ENCODE results near the gene OR2F1. TPM values are rescaled to one million over a fixed set of nuclear protein-coding genes. Genes with fewer than 3 reads are reported as not detected.

The OR2F1 gene
- total RNA-seq, 1 experiment from 2014 or later: not detected

GRCh38 chr7:143980746-143981510 is 26.3 kb downstream of the OR2F1 start:
- no TSS peak for BruUV-seq (replicated peaks)
- H3K4me3 ChIP-seq (ENCODE audit: low read depth in 2 of 2, low read length in 2 of 2): no peak overlapping the region
- in situ Hi-C loops (cut with HindIII; ENCODE audit: low pct_unique_long_range_greater_than_20kb, low sequenced_read_pairs) (no loop called here), intact Hi-C loops (cut with micrococcal nuclease; ENCODE audit: unreplicated experiment) (no loop called here)
- DNase-seq (ENCODE audit: low read depth, low spot score): no peak
- CTCF ChIA-PET: no interaction called here
- POLR2A ChIA-PET: no interaction called here
- no peak overlapping the region for H3K27ac ChIP-seq (ENCODE audit: low read length)
- ATAC-seq: no peak
- H3K9me3 ChIP-seq (ENCODE audit: control insufficient read depth, insufficient read depth, low read depth, low read length): no peaks in the 10 kb centered on the region
- no peaks in the 10 kb centered on the region for H3K36me3 ChIP-seq (ENCODE audit: control insufficient read depth, insufficient read depth, low read length)
- TF ChIP-seq TCF7L2 (IDR thresholded peaks at IDR 0.05; ENCODE audit: low read depth, low read length) (no peak), REST (IDR thresholded peaks at IDR 0.05; ENCODE audit: insufficient read depth in 1 of 2, low read depth in 2 of 2, low read length in 1 of 2) (no peak)
- no peaks in the 10 kb centered on the region for H3K27me3 ChIP-seq (ENCODE audit: control insufficient read depth, insufficient read depth, low read length)
- no peaks in the 10 kb centered on the region for H3K4me1 ChIP-seq (ENCODE audit: control insufficient read depth, insufficient read depth, low read length)

- TF ChIP-seq POLR2AphosphoS5 (IDR thresholded peaks at IDR 0.05; ENCODE audit: low read depth, low read length): no peak
- no peak for TF ChIP-seq SIN3A (IDR thresholded peaks at IDR 0.05; ENCODE audit: borderline replicate concordance, insufficient read depth, low read depth, low read length)
- no peak for TF ChIP-seq CTCF (IDR thresholded peaks at IDR 0.05)
- TF ChIP-seq REST (IDR thresholded peaks at IDR 0.05; ENCODE audit: insufficient read depth in 1 of 2, low read depth in 2 of 2, low read length in 1 of 2): no peak
- no peak for TF ChIP-seq TCF7L2 (IDR thresholded peaks at IDR 0.05; ENCODE audit: low read depth, low read length)
- in situ Hi-C loops (cut with HindIII; ENCODE audit: low pct_unique_long_range_greater_than_20kb, low sequenced_read_pairs): no loop called here
- no peaks in the 10 kb centered on the region for H3K27me3 ChIP-seq (ENCODE audit: control insufficient read depth, insufficient read depth, low read length)
- no peaks in the 10 kb centered on the region for H3K9me3 ChIP-seq (ENCODE audit: control insufficient read depth, insufficient read depth, low read depth, low read length)
- H3K27ac ChIP-seq (ENCODE audit: low read length): no peak overlapping the region
- H3K4me3 ChIP-seq (ENCODE audit: low read depth in 2 of 2, low read length in 2 of 2): no peak overlapping the region
- intact Hi-C loops (cut with micrococcal nuclease; ENCODE audit: unreplicated experiment): no loop called here
- H3K36me3 ChIP-seq (ENCODE audit: control insufficient read depth, insufficient read depth, low read length): no peaks in the 10 kb centered on the region
- no peak for DNase-seq (ENCODE audit: low read depth, low spot score)
- BruUV-seq (replicated peaks): no TSS peak
- no peaks in the 10 kb centered on the region for H3K4me1 ChIP-seq (ENCODE audit: control insufficient read depth, insufficient read depth, low read length)
- no peak for ATAC-seq
- ChIA-PET CTCF (no interaction called here), POLR2A (no interaction called here)
Observed at GRCh38 chr7:143983960-143984359, 29.3 kb downstream of the OR2F1 start.

Data from Panc1 (cell line).